GM21529 (cell line): ENCODE results near the gene EPHA10.

ENCODE experiments used
- ATAC-seq: cut with Tn5 transposase; IDR thresholded peaks from one replicate; pipeline ENCODE4 v1.9.1; 2021; ENCODE audit not compliant: unreplicated experiment

Gene EPHA10

GRCh38 chr1:37677808-37678207, 87.1 kb downstream of the EPHA10 start:
- ATAC-seq: no peak

DNA sequence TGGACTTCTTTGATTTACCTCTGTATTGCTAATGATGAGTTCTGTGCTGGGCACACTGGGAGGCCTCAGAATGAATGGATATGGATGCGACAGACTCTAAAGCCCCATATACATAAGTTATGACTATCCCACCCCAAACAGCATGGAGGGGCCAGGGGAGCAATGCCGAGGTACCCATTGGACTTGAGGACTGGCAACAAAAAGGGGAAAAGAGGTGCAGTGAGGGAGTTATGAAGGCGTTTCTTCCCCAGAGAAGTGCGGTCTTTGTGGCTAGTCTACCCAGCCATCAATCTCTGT, 87.8 kb downstream of the EPHA10 start:
- ATAC-seq: no peak

GRCh38 chr1:37676281-37677142, 88.4 kb downstream of the EPHA10 start:
- peak; percentile 81 for ATAC-seq

GRCh38 chr1:37673920-37674319, 91.0 kb downstream of the EPHA10 start:
- no peak for ATAC-seq

GRCh38 chr1:37672136-37672870, 92.6 kb downstream of the EPHA10 start:
- ATAC-seq: no peak

GRCh38 chr1:37671261-37671660, 93.7 kb downstream of the EPHA10 start:
- ATAC-seq: no peak

- ATAC-seq: no peak
Observed at GRCh38 chr1:37670133-37670532, 94.8 kb downstream of the EPHA10 start.

GRCh38 chr1:37667023-37667671, 97.8 kb downstream of the EPHA10 start:
- ATAC-seq: no peak

DNA sequence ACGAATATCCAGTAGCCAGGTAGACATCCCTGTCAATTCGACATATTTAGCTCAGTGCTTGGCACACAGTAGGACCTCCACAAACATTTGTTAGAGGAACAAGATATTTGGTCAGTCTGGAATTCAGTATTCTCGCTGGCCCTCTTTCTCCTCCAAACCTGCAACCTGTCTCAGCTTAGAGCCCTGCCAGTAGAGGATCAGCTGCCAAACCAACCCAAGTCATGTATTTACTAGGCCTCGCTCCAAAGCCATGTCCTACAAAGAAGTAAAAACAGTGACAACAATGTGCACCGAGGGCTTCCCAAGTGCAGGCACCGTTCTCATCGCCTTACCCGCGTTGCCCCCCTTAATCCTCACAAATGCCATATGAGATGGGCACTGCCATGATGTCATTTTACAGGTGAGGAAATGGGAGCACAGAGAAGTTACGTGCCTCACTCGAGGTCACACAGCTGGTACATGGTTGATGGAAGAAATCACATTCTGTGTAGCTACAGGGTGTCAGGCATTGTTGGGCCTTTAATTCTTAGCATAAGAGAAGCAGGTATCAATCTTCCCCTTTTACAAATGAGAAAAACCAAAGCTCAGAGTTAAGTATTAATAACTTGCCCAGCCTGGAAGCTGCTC, 98.6 kb downstream of the EPHA10 start:
- no peak for ATAC-seq
